PFSK-1 (cell line): ENCODE data around the gene ADAM17.

ENCODE experiments used
- FOXP2 ChIP-seq: optimal IDR thresholded peaks from 2 replicates; pipeline ENCODE3; 2011; ENCODE audit warnings: borderline replicate concordance, control low read depth, inconsistent platforms; ENCODE audit not compliant: insufficient read depth; ENCODE audit errors: extremely low read length, extremely low read depth
- POLR2AphosphoS5 ChIP-seq: IDR thresholded peaks from 2 replicates; pipeline ENCODE4 v1.6.1; 2012; ENCODE audit warnings: low read depth, mild to moderate bottlenecking, control low read depth, low read length, moderate library complexity
- SIN3A ChIP-seq: IDR thresholded peaks from 2 replicates; pipeline ENCODE4 v1.6.1; 2012; ENCODE audit warnings: mild to moderate bottlenecking, low read length, moderate library complexity, borderline replicate concordance; ENCODE audit not compliant: insufficient read depth
- TAF1 ChIP-seq: IDR thresholded peaks from 2 replicates; pipeline ENCODE4 v1.6.1; 2012; ENCODE audit warnings: low read length, control low read depth, borderline replicate concordance; ENCODE audit not compliant: insufficient read depth
- TF ChIP-seq, protein P1 (sequence below), 2 experiments: IDR thresholded peaks; 2 replicates each; pipeline versions ENCODE4 v1.6.1 to v1.8.0; 2011 to 2012; ENCODE audit warnings: low read depth in 2 of 2, low read length in 2 of 2, control low read depth in 1 of 2, inconsistent platforms in 1 of 2, mild to moderate bottlenecking in 1 of 2, moderate library complexity in 1 of 2; ENCODE audit not compliant: insufficient read depth in 1 of 2

The ADAM17 gene

DNA sequence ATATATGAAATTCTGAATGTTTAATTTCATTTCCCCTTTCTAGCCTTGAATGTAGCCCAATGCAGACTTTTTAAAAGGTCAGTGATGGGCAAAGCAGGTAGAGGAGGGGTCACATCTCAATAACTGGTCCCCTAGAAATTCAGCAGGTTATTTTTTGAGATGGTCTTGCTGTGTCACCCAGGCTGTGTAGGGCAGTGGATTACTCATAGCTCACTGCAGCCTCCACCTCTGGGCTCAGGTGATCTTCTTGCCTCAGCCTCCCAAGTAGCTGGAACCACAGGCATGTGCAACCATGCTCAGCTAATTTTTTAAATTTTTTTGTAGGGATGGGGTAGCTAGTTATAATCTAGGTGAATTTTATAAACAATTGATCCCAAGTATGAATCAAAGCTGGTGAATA, 72.5 kb downstream of the ADAM17 start:
- TF ChIP-seq POLR2AphosphoS5: no peak
- TF ChIP-seq, protein P1, sequence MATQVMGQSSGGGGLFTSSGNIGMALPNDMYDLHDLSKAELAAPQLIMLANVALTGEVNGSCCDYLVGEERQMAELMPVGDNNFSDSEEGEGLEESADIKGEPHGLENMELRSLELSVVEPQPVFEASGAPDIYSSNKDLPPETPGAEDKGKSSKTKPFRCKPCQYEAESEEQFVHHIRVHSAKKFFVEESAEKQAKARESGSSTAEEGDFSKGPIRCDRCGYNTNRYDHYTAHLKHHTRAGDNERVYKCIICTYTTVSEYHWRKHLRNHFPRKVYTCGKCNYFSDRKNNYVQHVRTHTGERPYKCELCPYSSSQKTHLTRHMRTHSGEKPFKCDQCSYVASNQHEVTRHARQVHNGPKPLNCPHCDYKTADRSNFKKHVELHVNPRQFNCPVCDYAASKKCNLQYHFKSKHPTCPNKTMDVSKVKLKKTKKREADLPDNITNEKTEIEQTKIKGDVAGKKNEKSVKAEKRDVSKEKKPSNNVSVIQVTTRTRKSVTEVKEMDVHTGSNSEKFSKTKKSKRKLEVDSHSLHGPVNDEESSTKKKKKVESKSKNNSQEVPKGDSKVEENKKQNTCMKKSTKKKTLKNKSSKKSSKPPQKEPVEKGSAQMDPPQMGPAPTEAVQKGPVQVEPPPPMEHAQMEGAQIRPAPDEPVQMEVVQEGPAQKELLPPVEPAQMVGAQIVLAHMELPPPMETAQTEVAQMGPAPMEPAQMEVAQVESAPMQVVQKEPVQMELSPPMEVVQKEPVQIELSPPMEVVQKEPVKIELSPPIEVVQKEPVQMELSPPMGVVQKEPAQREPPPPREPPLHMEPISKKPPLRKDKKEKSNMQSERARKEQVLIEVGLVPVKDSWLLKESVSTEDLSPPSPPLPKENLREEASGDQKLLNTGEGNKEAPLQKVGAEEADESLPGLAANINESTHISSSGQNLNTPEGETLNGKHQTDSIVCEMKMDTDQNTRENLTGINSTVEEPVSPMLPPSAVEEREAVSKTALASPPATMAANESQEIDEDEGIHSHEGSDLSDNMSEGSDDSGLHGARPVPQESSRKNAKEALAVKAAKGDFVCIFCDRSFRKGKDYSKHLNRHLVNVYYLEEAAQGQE (IDR thresholded peaks at IDR 0.05; ENCODE audit: insufficient read depth in 1 of 2, low read depth in 2 of 2, low read length in 2 of 2): no peak

DNA sequence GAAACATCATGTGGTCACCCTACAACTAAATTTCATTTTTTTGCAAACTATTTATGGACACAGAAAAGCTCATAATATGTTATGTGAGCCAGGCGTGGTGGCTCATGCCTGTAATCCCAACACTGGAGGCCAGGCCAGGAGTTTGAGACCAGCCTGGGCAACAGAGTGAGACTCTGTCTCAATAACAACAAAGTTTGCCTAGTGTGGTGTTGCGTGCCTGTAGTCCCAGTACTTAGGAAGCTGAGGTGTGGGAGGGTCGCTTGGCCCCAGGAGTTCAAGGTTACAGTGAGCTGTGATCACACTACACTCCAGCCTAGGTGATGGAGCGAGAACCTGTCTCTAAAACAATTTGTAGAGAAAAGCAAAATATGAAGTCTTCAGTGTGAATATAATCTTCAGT, 75.5 kb downstream of the ADAM17 start:
- TF ChIP-seq FOXP2: no peak
- TF ChIP-seq, protein P1 (IDR thresholded peaks at IDR 0.05; ENCODE audit: insufficient read depth in 1 of 2, low read depth in 2 of 2, low read length in 2 of 2): no peak
- TF ChIP-seq SIN3A: no peak
- no peak for TF ChIP-seq TAF1
- no peak for TF ChIP-seq POLR2AphosphoS5

DNA sequence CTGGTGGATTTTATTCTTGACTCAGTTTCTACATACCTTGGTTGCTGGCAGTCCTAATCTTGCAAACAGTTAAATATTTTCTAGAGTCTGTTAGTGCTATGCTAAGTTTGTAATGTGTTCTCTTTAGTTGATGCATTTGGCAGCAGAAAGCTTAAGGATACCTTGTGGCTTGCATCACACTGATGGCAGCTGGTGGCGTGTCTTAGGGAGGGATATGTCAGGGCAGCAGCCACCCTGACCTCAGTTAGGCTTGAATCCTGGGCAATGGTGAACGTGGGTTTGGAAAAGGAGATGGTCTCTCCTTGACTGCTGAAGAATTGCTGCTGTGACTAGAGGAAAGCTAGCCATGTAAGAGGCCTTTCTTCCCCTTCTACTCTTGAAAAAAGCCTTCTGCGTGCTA, 77.1 kb downstream of the ADAM17 start:
- TF ChIP-seq TAF1 (no peak), FOXP2 (no peak), POLR2AphosphoS5 (no peak), SIN3A (no peak)
- TF ChIP-seq, protein P1 (IDR thresholded peaks at IDR 0.05; ENCODE audit: insufficient read depth in 1 of 2, low read depth in 2 of 2, low read length in 2 of 2): no peak

DNA sequence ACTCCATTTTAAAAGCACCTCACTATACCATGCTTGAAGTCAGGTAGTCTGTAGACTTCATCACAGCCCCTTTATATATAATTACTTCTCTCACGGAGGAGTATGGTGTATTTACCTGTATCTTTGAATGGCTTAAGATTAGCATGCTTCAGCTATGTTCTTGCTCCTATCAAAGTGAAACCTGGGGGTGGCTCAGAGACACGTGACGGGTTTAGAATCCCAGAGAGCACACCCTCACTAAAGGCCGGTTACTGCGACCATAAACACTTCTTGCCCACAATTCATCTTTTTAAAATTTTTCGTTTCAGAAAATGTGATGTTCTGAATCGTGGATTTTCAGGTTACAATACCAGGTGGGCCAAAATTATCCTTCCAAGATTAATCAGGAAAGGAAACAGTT, 77.7 kb downstream of the ADAM17 start:
- TF ChIP-seq FOXP2 (no peak), SIN3A (no peak), TAF1 (no peak), POLR2AphosphoS5 (no peak)
- TF ChIP-seq, protein P1 (IDR thresholded peaks at IDR 0.05; ENCODE audit: insufficient read depth in 1 of 2, low read depth in 2 of 2, low read length in 2 of 2): no peak

DNA sequence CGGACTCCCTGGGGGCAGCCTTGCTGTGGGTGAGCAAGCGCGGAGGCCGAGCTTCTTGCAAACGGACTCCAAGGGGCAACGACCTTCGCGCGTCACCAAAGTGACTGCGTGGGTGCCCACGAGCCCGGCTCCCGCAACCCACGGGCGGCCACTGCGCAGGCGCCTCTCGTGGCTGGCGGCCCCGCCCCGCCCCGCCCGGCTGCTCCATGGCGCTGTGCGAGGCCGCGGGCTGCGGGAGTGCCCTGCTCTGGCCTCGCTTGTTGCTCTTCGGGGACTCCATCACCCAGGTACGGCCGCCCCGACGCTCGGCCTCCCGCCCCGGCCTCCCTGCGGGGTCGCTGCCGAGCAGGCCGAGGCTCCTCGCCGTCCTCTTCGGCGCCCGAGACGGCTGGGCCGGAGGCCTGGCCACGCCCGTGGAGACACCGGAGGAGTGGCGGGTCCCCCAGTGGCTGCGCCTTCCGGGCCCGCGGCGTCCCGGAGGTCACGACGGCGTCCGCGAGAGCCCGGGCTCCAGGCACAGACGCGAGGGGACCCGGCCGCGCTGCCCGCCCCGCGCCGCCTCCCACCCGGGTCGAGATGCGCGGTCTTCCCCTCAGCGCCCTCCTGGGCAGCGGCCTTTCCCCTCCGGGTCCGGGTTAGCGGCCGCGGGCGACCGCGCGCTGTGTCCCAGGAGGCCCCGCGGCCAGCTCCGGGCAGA, 81.1 kb downstream of the ADAM17 start, which contains the start of gene IAH1:
Gene IAH1, plus strand, starts transcription at position 191 of the 697 bp plus-strand sequence. Its CDS starts 16 bp downstream, at position 207.
- TF ChIP-seq SIN3A: no peak
- TF ChIP-seq, protein P1 (IDR thresholded peaks at IDR 0.05; ENCODE audit: insufficient read depth in 1 of 2, low read depth in 2 of 2, low read length in 2 of 2): no peak
- no peak for TF ChIP-seq POLR2AphosphoS5
- TF ChIP-seq FOXP2: no peak
- TF ChIP-seq TAF1: no peak
